ENCODE measurements around the gene GABBR2.

Gene GABBR2

DNA sequence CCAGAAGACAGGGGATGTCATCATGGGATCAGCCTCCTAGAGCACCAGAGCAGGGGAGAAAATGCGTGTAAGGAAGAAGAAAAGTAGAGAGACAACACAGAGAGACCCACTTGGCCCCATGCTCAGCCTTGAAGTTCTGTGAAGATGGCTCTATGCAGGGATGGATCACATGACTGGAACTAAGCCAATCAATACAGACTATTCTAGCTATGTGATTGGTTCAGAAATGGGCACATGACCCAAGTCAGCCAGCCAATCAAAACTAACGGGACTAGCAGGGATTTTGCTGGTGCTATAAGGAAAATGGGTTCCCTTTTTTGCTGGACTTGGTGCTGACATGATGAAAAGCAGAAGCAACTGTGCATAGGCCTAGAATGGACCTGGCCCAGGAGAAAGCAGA lies 280.3 kb downstream of the GABBR2 start:
- DNase-seq = no peak

DNA sequence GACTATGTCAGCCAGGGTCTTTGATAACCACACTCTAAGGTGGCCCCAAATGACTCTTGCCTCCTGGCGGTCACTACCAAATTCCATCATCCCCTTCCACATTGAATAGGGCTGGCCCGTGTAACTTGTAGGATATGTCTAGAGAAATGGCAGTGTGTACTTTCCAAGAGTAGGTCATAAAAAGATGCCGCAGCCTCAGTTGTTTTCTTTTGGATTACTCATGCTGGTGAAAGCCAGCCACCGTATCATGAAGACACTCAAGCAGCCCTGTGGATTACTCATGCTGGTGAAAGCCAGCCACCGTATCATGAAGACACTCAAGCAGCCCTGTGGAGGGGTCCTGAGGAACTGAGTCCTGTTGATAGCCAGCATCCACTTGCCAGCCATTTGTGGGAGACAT lies 281.2 kb downstream of the GABBR2 start:
- DNase-seq = no peak

DNA sequence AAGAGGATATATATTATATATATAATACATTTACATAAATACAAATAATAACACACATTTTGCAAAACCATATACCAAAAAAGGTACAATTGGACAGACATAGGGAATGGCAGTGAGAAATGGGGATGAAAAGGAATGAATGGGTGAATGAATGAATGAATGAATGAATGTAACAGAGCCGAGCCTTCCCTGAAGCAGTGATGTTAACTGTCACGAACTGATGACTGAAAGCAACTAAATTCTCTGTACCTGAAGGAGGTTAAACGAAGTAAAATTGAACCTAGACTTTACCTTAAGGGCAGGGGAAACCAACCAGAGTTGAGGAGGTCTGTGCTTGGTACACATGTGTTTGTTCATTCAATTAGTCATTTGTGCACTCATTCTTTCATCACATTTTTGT lies 283.7 kb downstream of the GABBR2 start:
- no peak for DNase-seq

DNA sequence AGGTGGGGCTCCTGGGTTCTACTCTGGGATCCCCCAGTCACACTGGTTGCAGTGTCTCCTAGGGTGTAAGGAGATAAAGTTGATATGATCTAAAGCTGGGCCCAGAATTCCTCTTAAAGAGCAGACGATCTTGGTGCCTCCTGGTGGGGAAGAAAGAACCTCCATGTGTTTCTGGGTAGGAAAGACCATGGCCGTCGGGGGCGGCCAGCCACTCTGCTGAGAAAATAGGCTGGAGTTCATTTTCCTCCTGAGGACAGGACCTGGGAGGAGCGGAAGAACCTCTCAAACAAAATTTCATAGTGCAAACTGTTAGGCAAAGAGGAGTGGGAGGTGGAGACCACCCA lies 289.5 kb downstream of the GABBR2 start:
- no peak for DNase-seq

DNA sequence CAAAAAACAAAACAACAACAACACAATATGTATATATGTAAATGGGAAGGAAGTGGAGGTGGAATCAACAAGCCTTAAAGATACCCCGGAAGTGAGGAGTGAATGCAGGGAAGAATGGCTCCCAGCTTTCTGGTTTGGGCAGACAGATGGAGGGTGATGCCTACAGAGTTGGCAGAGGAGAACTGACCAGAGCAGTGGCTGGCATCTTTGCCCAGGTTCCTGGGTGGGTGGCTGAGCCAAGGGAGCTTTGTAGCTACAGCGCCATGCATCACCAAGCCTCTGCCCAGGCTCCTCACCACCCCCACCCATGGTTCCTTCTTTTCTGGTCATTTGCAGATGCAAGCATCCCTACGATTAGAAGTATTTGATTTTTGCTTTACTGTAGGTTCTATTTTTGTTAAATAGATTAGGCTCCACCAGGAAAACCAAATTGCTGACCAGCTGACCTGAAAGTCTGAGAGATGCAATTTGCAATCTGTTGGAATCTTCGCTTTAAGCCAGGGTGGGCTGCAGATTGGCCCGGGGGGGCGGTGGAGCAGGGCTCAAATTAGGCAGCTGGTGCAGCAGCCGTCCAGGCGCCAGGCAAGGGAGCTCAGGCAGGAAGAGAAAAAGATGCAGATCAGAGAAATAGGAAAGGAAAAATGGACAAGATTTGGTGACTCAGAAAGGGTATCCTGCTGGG lies 290.0 kb downstream of the GABBR2 start:
- DNase-seq = no peak

DNA sequence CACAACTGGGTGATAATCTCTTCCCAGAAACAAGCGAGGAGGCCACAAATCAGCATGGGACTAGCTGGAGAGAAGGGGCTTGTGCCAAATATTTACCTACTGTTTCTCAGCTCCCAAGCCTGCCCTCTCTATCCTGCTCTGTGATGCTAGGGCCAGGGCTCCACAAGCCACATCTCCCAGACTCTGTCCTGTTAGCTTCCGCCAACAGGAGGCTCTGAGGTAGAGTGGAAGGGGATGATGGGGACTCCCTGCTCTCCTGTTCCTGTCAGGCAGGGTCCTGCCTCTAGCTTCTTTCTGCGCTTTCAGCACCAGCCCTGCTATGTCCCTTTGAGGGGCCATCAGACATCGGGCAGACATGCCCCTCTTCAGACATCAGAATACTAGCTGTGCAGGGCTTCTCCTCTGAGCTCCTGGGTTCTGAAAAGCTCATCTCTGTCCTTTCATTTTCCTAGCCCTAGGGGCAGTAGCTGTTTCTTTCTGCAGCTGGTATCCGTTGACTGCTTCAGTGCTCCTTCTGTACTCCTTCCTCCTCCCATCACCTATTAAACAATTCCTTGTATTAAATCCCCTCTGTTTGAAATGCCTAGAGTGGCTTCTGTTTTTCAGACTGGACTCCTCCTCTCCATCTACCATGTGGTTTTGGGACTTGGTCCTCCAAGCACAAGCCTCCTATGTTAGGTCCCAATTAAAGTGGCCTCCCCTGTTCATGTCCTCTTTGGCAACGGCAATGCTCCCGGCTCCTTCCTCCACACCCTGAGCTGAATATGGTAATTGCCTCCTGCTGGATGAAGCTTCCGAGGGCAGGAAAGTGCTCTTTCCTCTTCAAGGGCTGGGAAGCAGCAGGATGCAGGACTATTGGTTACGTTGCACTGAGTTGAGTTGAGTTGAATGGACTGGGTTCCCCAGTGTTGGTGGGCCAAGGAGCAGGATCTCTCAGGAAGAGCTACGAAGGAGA lies 292.2 kb downstream of the GABBR2 start:
- no peak for DNase-seq

DNA sequence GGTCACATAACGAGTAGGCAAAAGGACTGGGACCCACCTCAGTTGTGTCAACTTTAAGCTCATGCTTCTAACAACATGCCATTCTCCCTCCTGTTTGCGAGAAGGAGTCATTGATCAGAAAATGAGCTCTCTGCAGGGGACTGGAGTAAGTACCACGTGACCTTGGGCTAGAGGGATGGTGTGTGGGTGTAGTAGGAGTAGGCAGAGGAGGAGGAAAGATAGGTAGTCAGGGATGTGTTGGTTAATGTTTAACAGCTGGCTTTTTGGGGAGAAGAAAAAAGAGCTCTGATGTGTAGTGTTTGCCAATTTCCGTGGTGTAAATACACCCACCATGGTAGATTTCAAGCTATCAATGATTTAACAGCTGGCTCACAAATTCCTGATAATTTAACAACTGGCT lies 293.0 kb downstream of the GABBR2 start:
- DNase-seq = no peak

DNA sequence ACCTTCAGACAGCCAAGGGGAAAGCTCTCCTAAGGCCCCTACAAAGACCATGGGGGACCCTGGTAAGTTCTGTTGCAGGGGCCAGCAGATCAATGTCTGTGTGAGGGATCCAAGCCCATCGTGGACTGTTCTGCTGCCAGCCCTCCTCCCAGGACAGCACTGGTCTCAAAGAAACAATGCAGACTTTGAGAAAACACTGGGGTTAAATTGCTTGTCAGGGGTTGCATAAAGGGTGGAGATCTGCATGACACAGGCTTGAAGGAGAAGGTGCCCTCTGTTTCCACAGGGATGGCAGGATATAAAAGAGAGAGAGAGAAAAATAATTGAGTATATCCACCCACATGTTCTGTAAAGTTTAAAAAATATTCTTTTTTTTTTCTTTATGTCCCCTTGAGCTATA lies 295.7 kb downstream of the GABBR2 start:
- no peak for DNase-seq

DNA sequence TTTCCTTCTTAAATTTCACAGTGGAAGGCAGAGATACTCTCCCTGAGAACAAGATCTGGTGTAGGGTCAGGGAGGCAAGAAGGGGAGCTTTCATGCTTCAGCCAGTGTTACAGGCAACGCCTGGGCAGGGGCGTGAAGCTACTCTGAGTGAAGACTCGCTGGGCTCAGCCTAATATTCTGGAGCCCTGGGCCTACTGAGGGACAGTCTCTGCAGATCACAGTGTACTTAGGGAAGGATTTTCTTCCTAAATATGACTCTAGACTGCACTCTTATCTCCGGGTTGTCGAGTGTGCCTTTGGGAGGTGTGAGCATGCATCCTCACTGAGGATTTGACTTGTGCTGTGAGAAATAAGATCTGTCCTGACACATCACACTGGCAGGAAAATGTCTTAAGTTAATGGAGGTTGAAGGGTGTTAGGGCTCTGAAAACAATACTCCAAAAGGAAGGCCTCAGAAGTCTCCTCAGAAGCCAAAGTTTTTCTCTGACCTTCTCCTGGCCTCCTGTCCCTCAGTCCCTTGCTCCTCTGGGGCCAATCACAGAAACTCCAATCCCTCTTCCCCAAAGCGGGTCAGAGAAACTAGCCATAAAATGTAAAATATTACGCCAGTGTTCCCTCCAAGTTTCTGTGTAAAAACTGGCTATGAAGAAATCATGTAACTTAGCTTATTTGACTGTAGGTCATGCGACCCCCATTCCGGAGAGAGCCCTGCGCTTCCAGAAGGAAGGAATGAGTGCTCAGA lies 296.5 kb downstream of the GABBR2 start:
- DNase-seq = no peak

DNA sequence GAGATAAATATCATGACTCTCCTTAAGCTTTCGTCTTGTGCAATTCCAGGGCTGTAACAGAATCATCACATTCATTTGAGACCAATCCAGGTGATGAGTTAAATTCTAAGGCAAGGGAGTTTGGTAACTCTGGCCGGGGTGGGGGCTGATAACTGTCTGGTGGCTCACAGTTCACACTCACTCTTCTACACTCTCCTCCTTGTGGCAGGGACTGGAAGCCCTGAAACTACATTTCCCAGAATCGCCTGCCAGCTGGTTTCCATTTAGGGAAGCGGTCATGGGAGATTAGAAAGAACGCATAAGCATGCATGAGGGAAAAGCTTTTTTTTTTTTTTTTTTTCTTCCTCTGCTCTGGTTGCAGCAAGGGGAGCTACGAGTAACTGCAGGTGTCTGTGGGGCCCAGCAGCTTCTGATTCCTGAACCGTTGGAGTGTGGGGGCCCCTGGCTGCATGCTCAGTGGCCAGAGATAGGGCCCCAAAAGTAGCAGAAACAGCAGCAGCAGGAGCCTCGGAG lies 298.5 kb downstream of the GABBR2 start:
- no peak for DNase-seq

DNA sequence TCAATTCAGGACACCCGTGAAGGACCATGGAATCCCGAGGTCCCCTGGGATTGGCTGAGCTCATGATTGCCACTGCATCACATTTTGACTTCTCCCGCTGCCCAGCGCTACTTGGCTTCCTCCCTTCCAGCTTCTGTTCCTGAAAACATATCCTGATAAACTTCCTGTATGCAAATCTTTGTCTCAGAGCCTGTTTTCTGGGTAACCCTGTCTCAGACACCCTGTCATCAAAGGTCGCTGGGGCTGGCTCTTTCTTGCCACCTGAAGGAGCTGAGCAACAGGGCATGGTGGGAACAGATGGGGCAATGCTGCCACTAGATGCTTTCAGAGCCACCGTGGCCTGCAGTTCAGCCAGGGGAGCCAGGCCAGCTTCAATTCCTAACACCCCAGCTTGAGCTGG lies 299.0 kb downstream of the GABBR2 start:
- DNase-seq = no peak

DNA sequence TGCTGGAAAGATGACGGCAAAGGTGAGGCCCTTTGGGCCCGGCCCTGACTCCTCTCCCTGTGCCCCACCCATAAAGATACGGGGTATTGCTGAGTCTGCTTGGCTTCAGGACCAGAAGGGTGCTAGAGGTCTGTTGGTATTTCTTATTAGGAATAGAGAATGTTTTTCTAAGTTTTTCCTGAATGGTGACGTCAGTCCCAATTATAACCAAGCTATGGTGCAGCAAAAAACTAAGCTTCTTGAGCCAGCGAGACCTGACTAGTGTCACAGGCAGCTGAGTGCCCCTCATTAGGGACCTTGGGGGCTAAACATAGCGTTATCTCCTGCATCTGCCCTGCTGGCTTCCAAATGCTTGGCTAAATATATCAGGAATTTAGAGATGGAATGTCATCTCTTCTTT lies 302.3 kb downstream of the GABBR2 start:
- DNase-seq = no peak

DNA sequence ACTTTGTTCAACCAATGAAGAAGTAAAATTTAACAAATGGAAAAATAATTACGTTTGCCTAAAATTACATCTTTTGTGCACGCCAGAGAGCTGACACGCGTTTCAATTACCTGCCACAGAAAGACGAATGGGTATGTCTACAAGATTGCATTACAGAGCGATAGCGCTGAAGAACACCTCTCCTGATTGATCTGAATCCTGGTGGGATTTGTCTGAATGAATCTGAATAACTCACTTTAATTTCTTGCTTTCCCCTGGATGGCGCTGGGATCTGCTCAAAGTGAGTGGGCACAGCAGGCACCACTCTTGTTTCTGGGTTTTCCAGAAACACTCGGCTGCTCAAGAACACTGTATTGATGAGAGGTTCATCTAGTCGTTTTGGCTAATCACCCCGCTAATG lies 304.5 kb downstream of the GABBR2 start:
- no peak for DNase-seq

DNA sequence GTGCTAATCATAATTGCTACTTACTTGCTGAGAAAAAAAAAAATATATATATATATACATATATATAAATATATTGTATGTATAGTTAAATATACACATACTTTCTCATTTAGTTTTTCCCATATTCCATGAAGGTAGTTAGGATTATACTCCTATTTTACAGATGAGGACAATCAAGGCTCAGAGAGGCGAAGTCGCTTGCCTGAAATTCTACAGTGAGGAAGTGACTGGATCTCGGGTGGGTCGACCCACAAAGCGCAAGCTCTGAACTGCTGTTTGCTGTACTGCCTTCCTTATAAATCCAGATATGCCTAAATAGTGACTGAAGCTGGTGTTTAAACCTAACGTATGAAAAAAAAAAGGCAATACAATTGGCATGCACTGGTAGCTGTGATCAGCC lies 305.0 kb downstream of the GABBR2 start:
- no peak for DNase-seq

DNA sequence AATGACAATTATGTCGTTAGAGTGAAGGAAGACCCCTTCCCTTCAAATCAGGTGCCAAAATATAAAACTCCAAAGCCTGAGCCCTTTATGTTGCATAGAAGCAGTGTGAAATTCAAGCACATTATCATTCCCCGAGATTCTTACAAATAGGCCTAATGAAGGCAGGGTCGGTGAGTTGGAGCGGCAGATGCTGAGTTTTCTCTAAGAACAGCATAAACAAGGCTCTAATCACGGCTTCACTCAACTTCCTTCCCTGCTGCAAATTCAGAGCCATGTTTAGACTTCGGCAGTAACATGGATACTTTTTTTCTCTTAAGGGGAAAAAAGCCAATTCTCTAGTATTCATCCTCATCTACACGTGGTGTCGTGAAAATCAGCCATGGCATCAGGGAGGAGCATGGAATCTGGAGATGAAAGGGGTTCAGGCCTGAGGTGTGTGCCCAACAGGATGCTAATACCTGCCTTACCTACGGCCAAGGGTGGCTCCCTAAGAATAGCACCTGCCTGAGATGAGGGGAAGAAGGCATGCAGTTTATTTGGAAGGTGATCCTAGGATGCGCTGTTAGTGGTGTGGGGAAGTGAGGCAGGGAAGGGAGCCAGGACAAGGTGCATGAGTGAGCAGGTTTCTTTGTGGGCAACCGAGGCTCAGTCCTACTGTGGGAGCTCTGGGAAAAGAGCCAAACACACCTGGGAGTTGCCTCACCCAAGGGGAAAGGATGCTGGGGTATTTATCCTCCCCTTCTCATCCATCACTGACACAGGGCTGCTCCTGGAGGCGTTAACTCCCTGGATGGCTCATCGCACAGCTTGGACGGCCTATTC lies 306.5 kb downstream of the GABBR2 start:
- DNase-seq = no peak

DNA sequence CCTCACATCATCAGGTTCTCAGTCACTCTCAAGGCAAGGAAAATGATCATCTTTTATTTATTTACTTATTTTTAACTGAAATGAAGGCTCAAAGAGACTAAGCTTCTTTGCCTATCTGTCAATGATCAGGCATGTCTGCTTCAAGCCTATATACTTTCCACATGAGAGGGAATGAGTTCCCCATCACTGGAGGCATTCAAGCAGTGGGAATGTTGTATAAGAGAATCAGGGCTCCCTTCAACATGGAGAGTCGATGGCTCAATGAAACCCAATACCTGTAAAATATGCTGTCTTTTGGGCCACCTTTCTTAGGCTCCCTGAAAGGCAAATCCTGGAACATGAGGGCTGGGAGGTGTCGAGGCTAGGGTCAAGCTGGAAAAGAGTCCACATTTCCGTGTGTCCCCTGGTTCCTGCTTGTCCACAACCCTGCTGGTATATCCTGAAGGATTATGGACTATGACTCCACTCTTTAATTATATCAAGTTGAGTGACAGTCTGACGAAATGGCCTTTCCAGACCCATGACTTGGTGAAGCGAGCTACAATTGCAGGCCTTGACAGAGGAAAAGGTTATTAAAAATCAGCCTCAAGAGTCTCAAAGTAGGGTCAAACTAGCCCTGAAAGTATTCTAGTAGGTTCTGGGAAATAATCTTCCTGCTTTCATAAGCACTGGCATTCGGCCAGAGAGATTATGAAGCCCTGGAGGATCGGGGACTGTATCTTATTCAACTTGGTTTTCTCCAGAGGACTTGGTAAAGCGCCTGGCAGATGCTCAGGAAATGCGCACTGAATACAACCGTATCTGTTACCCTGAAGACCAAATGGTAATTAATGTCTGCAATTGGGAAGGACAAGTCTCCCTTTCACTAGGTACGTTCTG lies 307.4 kb downstream of the GABBR2 start:
- no peak for DNase-seq

DNA sequence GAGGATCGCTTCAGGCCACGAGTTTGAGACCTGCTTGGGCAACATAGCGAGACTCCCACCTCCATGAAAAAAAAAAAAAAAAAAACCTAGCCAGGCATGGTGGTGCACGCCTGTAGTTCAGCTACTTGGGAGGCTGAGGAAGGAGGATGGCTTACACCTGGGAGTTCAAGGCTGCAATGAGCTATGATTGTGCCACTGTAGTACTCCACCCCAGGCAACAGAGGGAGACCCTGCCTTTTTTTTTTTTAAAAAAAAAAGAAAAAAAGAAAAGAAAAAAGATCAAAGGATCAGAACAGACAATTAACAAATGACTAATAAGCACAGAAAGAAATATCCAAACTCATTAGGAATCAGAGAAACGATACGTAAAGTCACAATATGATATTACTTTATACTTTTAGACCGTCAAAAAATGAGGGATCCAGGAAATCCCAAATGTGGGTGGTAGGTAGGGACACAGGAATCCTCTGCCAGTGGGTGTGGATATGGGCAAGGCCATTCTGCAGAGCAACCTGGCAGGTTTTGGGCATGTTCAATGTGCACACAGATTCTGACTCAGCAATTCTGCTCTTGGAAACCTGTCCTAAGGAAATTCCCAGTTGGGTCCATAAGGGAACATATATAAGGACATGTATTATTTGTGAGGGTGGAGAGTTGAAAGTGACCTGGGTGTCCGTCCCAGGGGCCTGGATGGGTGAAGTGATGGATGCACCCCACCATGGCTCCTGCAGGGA lies 308.6 kb downstream of the GABBR2 start:
- DNase-seq = no peak

DNA sequence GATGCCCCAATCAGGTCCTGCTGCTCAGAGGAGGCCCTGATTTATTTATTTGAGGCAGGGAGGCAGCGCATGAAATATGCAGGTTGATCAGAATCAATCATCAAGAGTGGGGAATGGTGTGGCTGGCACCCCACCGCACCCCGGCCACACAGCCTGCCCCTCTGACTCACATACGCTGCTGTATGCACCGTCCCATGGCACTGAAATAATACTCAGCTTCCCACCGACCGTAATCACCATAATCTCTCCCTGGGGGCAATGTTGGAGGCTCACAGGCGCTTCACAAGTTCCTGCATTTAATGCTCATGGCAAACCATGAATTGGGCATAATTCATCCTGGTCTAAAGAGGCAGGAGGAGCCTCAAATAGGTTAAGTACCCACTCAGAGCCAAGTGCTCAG lies 312.1 kb downstream of the GABBR2 start:
- no peak for DNase-seq

DNA sequence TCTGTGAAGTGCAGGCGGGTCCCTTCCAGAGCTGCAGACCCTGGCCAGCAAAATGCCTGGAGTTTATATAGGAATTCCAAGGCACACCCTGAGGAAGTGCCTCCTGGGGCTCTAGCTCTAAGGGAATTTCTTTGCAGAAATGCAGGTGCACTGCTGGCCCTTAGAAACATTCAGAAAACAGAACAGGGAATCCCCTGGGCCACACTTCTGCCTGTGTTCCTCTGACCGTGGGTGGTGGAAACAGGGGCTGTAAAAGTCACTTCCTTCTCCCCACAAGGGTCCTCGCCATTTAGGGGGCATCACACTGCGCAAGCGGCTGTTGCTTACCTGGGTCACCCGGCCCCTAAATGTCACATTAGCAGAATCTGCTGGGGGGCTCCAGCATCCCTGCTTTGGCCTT lies 312.5 kb downstream of the GABBR2 start:
- DNase-seq = no peak

DNA sequence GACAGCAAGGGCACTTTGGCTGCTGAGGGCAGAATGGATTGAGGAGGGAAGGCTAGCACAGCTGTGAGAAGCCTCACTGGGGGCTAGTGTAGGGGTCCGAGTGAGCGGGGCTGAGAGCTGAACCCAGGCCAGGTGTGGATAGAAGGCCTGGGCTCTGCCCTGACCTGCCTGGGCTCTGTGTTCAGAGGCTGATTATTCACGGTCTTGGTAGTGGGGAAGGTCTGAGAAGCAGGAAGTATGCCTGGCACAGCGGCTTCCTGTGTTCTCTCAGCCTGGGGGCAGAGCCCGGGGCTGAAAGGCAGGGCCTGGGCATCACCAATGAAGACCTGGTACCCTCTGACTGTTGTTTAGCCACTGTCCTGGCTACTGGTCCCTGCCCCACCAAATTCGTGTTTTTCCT lies 316.9 kb downstream of the GABBR2 start:
- no peak for DNase-seq

DNA sequence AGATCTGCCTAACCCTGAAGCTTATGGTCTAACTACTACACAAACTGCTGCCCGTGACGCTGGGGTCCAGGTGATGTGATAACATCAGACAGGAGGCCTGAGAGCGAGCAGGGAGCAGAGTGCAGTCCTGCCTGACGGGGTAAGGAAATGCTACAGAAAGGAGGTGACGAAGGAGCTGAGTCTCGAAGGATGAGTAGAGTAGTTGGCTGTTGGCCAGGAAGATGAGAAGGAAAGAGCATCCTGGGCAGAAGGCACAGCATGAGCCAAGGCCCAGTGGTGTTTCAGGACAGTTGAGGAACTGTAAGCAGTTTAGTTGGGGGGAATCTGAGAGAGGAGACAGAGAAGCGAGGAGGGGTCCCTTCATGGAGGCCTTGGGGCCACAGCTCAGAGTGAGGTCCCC lies 317.3 kb downstream of the GABBR2 start:
- DNase-seq = no peak
